Gastrocnemius medialis (tissue), 4 donors: ENCODE measurements around the gene GARIN5A.

Experiments used
- POLR2A ChIP-seq, 2 donors: fragments of 450-650 bp; IDR thresholded peaks; one replicate each; pipeline ENCODE4 v1.6.1; 2017; ENCODE audit warnings: antibody characterized with exemption in 2 of 2, mild to moderate bottlenecking in 2 of 2, moderate library complexity in 2 of 2
- TF ChIP-seq, protein P1 (sequence below), 5 experiments: fragments of 450-650 bp in 3 of 5; fragments of 200-600 bp in 2 of 5; sonication (generic) in 2 of 5; IDR thresholded peaks in 4 of 5; conservative IDR thresholded peaks in 1 of 5; 1 replicate in 4 of 5; 2 replicates in 1 of 5; pipeline ENCODE4 v1.5.1; 2016 to 2019; ENCODE audit warnings: antibody characterized with exemption in 5 of 5, mild to moderate bottlenecking in 3 of 5, moderate library complexity in 3 of 5

DNA sequence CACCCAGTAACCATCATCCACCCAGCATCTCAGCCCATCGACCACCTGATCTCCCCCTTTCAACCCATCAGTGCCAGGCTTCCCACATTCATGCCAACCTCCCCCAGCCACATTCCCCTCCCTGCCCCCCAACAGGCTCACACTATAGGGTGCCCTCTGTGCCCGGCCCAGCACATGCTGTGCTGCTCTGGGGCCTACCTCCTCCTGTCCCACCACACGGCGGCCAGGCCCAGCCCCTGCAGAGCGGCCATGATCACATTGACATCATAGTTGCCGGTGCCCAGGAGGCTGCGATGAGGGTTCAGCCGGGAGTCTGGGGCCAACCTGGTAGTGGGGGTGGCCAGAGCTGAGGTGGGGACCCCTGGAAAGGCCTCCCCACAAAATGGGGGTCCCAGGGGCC, 30.7 kb upstream of the GARIN5A start:
- TF ChIP-seq, protein P1, sequence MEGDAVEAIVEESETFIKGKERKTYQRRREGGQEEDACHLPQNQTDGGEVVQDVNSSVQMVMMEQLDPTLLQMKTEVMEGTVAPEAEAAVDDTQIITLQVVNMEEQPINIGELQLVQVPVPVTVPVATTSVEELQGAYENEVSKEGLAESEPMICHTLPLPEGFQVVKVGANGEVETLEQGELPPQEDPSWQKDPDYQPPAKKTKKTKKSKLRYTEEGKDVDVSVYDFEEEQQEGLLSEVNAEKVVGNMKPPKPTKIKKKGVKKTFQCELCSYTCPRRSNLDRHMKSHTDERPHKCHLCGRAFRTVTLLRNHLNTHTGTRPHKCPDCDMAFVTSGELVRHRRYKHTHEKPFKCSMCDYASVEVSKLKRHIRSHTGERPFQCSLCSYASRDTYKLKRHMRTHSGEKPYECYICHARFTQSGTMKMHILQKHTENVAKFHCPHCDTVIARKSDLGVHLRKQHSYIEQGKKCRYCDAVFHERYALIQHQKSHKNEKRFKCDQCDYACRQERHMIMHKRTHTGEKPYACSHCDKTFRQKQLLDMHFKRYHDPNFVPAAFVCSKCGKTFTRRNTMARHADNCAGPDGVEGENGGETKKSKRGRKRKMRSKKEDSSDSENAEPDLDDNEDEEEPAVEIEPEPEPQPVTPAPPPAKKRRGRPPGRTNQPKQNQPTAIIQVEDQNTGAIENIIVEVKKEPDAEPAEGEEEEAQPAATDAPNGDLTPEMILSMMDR (IDR thresholded peaks at IDR 0.05 in 4 of 5, conservative IDR thresholded peaks at IDR 0.05 in 1 of 5): no peak
- no peak for TF ChIP-seq POLR2A (IDR thresholded peaks at IDR 0.05)
